NK-92 (cell line): ENCODE results near the gene DHX36.

Source experiments
- DNase-seq: peaks from one replicate; lab custom pipeline; 2025; ENCODE audit not compliant: unreplicated experiment; lab: John Stamatoyannopoulos, UW

The DHX36 gene

GRCh38 chr3:154285221-154285620 lies 39.1 kb downstream of the DHX36 start:
- no peak for DNase-seq

- DNase-seq: no peak
Observed at GRCh38 chr3:154280161-154280560, 44.1 kb downstream of the DHX36 start.

GRCh38 chr3:154275965-154276364 lies 48.3 kb downstream of the DHX36 start:
- DNase-seq: no peak

- no peak for DNase-seq
Observed at GRCh38 chr3:154275292-154275691, 49.0 kb downstream of the DHX36 start.

GRCh38 chr3:154274348-154274747 lies 49.9 kb downstream of the DHX36 start:
- no peak for DNase-seq

GRCh38 chr3:154273381-154273780 lies 50.9 kb downstream of the DHX36 start:
- no peak for DNase-seq

GRCh38 chr3:154254527-154254926 lies 69.8 kb downstream of the DHX36 start:
- DNase-seq: no peak

GRCh38 chr3:154252759-154253638 lies 71.3 kb downstream of the DHX36 start:
- no peak for DNase-seq

- no peak for DNase-seq
Observed at GRCh38 chr3:154251610-154252009, 72.7 kb downstream of the DHX36 start.

- no peak for DNase-seq
Observed at GRCh38 chr3:154250291-154250690, 74.0 kb downstream of the DHX36 start.

GRCh38 chr3:154247806-154248415 lies 76.4 kb downstream of the DHX36 start:
- DNase-seq: no peak

- no peak for DNase-seq
Observed at GRCh38 chr3:154244644-154245043, 79.6 kb downstream of the DHX36 start.

- DNase-seq: no peak
Observed at GRCh38 chr3:154243353-154243752, 80.9 kb downstream of the DHX36 start.

GRCh38 chr3:154242766-154243165 lies 81.5 kb downstream of the DHX36 start:
- no peak for DNase-seq

- no peak for DNase-seq
Observed at GRCh38 chr3:154241496-154241895, 82.8 kb downstream of the DHX36 start.

- DNase-seq: no peak
Observed at GRCh38 chr3:154240235-154240634, 84.1 kb downstream of the DHX36 start.

GRCh38 chr3:154236331-154236730 lies 88.0 kb downstream of the DHX36 start:
- DNase-seq: no peak

- DNase-seq: no peak
Observed at GRCh38 chr3:154235330-154235729, 89.0 kb downstream of the DHX36 start.

- DNase-seq: no peak
Observed at GRCh38 chr3:154229217-154229590, 95.1 kb downstream of the DHX36 start.

- no peak for DNase-seq
Observed at GRCh38 chr3:154228561-154229216, 95.6 kb downstream of the DHX36 start.

GRCh38 chr3:154227531-154227930 lies 96.8 kb downstream of the DHX36 start:
- no peak for DNase-seq

GRCh38 chr3:154225536-154225935 lies 98.8 kb downstream of the DHX36 start:
- DNase-seq: no peak
